T-helper 1 cell (primary cell): ENCODE measurements around the gene HDC.

Experiments used
- DNase-seq, 5 donors: peaks; one replicate each; pipeline ENCODE4 v3.0.0-alpha.2; 2012 to 2020

HDC gene

DNA sequence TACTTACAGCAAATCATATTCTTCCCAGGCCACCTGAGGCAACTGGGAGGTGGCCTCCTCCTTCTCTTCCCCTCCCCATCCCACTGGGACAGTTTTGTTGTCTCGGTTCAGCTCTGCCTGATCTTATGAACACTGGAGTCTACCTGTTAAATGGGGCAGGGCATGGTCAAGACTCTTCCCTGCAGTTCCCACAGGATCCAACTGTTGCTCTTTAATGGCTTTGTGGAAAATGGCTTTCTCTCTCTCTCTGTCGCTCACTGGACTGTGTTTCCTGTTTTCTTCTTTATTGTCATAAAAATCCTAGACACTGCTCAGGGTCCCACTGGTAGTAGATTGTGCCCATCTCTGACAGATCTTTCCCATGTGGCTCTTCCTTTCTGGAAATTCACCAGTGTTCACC lies 43.3 kb downstream of the HDC start:
- DNase-seq = no peak

DNA sequence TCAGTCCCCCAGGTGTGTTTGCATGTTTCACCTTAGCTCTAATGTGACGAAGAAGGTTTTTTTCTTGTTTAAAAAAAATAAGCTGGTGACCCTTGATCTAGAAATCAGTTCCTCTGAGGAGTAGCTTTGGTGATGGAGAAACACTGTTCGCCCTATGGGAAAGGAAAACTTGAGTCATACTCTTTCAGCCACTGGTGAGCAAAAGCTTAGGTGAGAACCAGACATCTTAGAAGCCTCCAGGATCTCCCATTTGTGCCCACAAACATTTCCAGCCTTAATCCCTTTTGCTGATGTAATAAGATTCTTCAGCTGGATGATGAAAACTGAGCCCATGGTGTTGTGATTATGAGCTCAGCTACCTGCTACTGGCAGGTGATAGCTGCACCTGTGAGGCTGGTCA lies 45.7 kb downstream of the HDC start:
- no peak for DNase-seq

DNA sequence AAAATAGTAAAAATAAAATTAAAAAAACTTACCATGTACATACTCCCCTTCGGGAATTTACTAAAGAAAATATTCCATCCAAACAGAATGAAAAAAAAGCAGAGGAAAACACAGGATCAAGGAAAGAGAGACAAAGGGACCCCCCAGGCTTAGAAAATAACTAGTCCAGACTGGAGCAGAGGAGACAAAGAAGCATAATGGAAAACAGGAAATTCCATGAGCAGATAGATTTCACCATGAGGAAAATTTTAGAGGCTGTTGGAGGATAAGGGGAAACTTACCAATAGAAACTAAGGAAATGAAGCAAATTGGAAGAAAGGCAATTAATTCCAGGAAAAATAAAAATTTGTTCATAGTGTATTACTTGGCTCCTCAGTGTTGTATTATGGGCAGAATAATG lies 46.8 kb downstream of the HDC start:
- no peak for DNase-seq

DNA sequence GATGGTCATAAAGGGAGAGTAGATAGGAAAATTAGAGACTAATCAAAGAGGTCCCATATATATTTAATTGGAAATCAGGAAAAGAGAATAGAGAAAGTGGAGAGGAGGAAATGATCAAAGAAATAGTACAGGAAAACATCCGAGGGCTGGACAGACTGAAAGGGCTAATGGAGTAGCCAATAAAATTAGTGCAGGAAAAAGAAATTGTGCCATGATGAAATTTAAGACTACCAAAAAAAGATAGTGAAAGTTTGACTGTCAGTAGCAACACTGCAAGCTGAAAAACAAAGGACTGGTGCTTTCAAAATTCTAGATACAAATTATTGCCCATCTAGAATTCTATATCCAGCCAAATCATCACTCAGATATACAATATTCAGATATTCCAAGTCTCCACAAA lies 47.2 kb downstream of the HDC start:
- no peak for DNase-seq

DNA sequence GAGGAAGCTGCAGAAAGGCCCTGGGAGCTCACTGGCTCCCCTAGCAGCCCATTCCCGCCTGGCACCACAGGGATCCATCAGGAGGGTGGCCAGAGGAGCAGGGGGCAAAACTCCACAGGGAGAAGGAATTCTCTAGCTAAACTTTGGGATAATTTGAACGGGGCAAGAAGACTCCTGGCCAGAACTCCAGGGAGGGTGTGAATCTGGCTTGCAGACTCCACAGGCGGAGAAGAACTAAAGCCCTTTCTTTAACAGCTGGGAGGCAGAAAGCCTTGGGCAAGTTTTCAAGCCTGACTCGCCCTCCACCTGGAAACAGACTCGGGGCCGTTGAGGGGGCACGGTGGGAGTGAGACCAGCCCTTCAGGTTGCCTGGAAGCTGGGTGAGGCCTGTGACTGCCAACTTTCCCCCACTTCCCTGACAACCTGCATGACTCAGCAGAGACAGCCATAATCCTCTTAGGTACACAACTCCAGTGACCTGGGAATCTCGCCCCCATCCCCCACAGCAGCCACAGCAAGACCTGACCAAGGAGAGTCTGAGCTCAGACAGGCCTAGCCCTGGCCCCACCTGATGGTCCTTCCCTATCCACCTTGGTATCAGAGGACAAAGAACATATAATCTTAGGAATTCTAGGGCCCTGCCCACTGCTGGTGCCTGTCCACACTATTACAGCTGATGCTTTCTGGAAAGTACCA lies 54.9 kb downstream of the HDC start:
- DNase-seq = no peak

DNA sequence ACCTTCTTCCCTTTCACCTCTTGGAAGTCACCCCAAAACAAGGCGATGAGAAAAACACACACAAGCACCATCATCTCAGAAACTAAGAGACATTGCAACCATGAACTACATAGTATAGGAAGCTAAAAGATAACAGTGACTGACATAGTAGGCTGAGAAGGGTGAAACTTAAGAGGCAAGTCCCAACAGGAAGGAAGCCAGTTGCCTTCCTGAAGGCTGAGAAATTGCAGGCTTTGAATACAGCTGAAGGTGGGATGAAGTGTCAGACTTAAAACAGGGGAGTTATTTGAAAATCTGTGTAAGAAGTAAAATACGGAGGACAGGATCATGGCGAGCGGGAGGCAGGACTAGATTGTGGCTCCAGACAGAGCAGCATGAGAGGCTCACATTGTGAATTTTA lies 55.7 kb downstream of the HDC start:
- DNase-seq = no peak

DNA sequence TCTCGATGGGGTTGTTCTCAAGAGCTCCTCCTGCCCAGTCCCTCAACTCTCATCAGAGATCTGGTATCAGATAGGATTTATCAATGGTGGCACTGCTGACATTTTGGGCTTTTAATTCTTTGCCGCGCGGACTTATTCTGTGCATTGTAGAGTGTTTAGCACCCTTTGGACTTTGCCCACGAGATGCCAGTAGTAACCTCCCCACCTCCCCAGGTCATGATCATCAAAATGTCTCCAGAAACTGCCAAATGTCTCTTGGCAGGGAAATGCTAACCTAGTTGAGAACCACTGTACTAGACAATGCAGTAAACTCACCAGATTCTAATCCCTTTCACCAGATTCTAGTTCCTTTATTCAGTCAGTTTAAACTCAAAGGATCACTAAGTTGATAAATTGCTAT lies 59.5 kb downstream of the HDC start:
- no peak for DNase-seq

DNA sequence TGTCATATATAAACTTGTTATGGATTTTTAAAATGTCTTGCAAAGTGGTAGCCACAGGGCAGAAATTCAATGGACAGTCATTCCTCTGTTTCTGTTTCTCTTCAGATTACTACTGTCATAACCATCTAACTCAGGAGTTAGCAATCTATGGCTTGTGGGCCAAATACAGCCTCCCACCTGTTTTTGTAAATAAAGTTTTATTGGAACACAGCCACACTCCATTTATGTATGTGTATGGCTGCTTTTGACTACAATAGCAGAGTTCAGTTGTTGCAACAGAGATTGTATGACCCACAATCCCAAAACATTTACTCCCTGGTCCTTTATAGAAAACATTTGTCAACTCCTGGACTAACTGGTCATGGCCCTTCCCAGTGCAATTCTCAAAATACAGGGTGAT lies 63.5 kb downstream of the HDC start:
- no peak for DNase-seq

DNA sequence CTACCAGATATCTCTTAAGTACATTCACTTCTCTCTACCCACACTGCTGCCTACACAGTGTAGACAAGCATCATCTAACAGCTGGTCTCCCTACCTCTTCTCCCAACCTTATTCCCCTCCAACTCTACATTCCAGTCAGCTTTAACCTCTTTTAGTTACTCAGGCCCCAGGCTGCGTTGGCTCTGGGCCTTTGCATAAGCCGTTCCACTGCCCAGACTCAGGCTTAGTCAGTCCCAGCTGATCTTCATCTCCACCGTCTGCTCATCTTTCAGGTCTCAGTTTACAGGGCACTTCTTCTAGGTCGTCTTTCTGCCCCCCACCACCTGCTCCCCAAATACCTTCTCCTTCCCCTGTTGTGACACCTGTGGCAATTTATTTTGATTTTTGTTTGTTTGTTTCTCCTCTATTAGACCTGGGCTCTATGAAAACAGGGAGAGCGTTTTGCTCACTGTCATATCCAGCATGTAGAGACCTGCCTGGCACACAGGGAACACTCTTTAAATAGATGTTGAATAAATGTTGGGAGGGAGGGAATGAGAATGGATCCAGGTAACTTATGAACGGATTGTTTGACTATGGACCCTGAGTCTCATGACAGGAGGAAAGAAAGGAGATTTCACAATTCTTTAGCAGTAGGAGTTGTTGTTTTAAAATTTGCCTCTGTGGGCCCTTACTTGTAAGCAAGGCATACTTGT lies 72.5 kb downstream of the HDC start:
- DNase-seq = no peak

DNA sequence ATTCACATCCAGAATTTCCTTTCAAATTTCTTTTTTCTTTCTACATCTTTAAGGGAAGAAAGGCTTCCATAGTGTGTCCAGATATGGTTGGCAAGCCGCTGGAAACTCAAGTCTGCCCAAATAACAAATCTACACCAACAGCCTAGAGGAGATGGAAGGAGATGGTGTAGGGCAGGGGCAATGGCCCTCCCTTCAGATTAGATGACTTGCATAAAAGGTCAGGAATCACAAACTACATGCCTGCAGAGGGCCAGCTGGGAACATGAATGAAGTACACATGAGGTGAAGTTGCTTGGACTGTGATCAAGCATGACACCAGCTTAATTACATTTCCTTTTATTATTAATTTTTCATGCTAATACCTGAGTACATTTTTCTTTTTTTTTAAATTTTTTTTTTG lies 73.4 kb downstream of the HDC start:
- no peak for DNase-seq
